Retinal pigment epithelial cell (primary cell): ENCODE measurements around the gene RAET1L.
"Not testable (repeated sequence)": the region's sequence is repeated elsewhere in the genome, so short reads cannot be mapped to it uniquely, and the experiment has no call there.

Source experiments
- DNase-seq: peaks from one replicate; pipeline ENCODE4 v3.0.0-alpha.2; 2010; ENCODE audit warnings: low read depth
- H3K4me3 ChIP-seq: 2 replicates; pipeline ENCODE4 v1.5.1; 2011; ENCODE audit warnings: mild to moderate bottlenecking, low read length, control low read depth, moderate library complexity
- CTCF ChIP-seq: conservative IDR thresholded peaks from 2 replicates; pipeline ENCODE4 v1.5.1; 2011; ENCODE audit warnings: low read depth, low read length, control low read depth, inconsistent platforms

Gene RAET1L

GRCh38 chr6:150026976-150027805 is 1.9 kb upstream of the RAET1L start:
- no peak for DNase-seq
- TF ChIP-seq CTCF: no peak
- H3K4me3 ChIP-seq: no peak overlapping the region

- no peak for DNase-seq
- no peak overlapping the region for H3K4me3 ChIP-seq
- TF ChIP-seq CTCF: no peak
Observed at GRCh38 chr6:150024646-150025155, 631 bp downstream of the RAET1L start.

GRCh38 chr6:150024021-150024420 is 1.3 kb downstream of the RAET1L start:
- DNase-seq, H3K4me3 ChIP-seq: not testable (repeated sequence)

- H3K4me3 ChIP-seq, DNase-seq: not testable (repeated sequence)
Observed at GRCh38 chr6:150021870-150022269, 3.5 kb downstream of the RAET1L start.

- no peak for DNase-seq
- H3K4me3 ChIP-seq: no peak overlapping the region
- TF ChIP-seq CTCF: no peak
Observed at GRCh38 chr6:150018846-150019580, 6.3 kb downstream of the RAET1L start.

GRCh38 chr6:150017186-150017521 is 8.2 kb downstream of the RAET1L start:
- DNase-seq, H3K4me3 ChIP-seq: not testable (repeated sequence)

- no peak overlapping the region for H3K4me3 ChIP-seq
- peak; percentile 56 for TF ChIP-seq CTCF
- DNase-seq: no peak
Observed at GRCh38 chr6:150016324-150017185, 8.8 kb downstream of the RAET1L start.

GRCh38 chr6:150015281-150016001 is 9.9 kb downstream of the RAET1L start:
- DNase-seq, H3K4me3 ChIP-seq: not testable (repeated sequence)
- TF ChIP-seq CTCF: peak; percentile 1

- not testable (repeated sequence) for DNase-seq, H3K4me3 ChIP-seq
Observed at GRCh38 chr6:150014623-150015280, 10.6 kb downstream of the RAET1L start.

GRCh38 chr6:150013785-150014622 is 11.3 kb downstream of the RAET1L start:
- DNase-seq, H3K4me3 ChIP-seq: not testable (repeated sequence)
